A673 (cell line): Measurements from ENCODE around the gene ASZ1. TPM values are rescaled to one million over a fixed set of nuclear protein-coding genes. Genes with fewer than 3 reads are reported as not detected.

ENCODE experiments used
- BruUV-seq: library from RNA; stranded (reverse); fragments of 400-500 nt; replicated peaks from 2 replicates; lab custom pipeline; 2021; lab: Mats Ljungman, UMichigan
- CTCF ChIA-PET: fragments of 300-600 bp; sonication (Branson Sonifier 250); formaldehyde crosslinking; loops from one replicate; lab custom pipeline; 2022; ENCODE audit warnings: antibody characterized with exemption; lab: Charles Lee
- POLR2A ChIA-PET: fragments of 300-600 bp; sonication (Branson Sonifier 250); formaldehyde crosslinking; loops from one replicate; lab custom pipeline; 2022; ENCODE audit warnings: antibody characterized with exemption; ENCODE audit not compliant: low non-redundant PET; lab: Charles Lee
- DNase-seq: peaks from one replicate; pipeline ENCODE4 v3.0.0-alpha.2; 2015; ENCODE audit warnings: low spot score
- H3K27ac ChIP-seq: fragments of 200-600 bp; sonication (generic); 2 replicates; pipeline ENCODE4 v1.5.1; 2016; ENCODE audit warnings: mixed run types, low read depth, mild to moderate bottlenecking, mixed read lengths, antibody characterized with exemption, low read length; ENCODE audit not compliant: poor library complexity, severe bottlenecking
- H3K27me3 ChIP-seq: fragments of 200-600 bp; sonication (generic); replicated peaks from 2 replicates; pipeline ENCODE4 v1.6.1; 2017; ENCODE audit warnings: mixed run types, low read depth, mild to moderate bottlenecking, mixed read lengths, antibody characterized with exemption, low read length; ENCODE audit not compliant: insufficient read depth, poor library complexity
- H3K36me3 ChIP-seq: fragments of 200-600 bp; sonication (generic); 2 replicates; pipeline ENCODE4 v1.6.1; 2016; ENCODE audit warnings: mixed run types, mild to moderate bottlenecking, mixed read lengths, antibody characterized with exemption, low read length; ENCODE audit not compliant: insufficient read depth, poor library complexity, severe bottlenecking
- H3K4me1 ChIP-seq: fragments of 200-600 bp; sonication (generic); 2 replicates; pipeline ENCODE4 v1.6.1; 2017; ENCODE audit warnings: mixed run types, mild to moderate bottlenecking, mixed read lengths, antibody characterized with exemption, low read length; ENCODE audit not compliant: insufficient read depth, poor library complexity, severe bottlenecking
- H3K4me3 ChIP-seq: fragments of 200-600 bp; sonication (generic); 2 replicates; pipeline ENCODE4 v1.5.1; 2016; ENCODE audit warnings: low read depth, mixed run types, mild to moderate bottlenecking, mixed read lengths, low read length; ENCODE audit not compliant: poor library complexity, severe bottlenecking
- H3K9me3 ChIP-seq: fragments of 200-600 bp; sonication (generic); 2 replicates; pipeline ENCODE4 v1.6.1; 2016; ENCODE audit warnings: mixed run types, low read depth, mild to moderate bottlenecking, mixed read lengths, antibody characterized with exemption, low read length; ENCODE audit not compliant: poor library complexity, severe bottlenecking
- EZH2 ChIP-seq: fragments of 200-600 bp; sonication (generic); IDR thresholded peaks from 2 replicates; pipeline ENCODE4 v1.6.1; 2017; ENCODE audit warnings: borderline replicate concordance, low read depth, mild to moderate bottlenecking, mixed read lengths, antibody characterized with exemption, low read length; ENCODE audit not compliant: poor library complexity, severe bottlenecking
- intact Hi-C: fragments of 100-400 bp; cut with micrococcal nuclease; formaldehyde crosslinking; loops from one replicate; pipeline ENCODE4 v1.10.0; 2022; ENCODE audit not compliant: unreplicated experiment
- total RNA-seq: library from RNA; stranded (reverse); gene quantifications from 2 replicates; pipeline ENCODE4 v1.2.3, GENCODE V29; 2021
- TF ChIP-seq, protein P1 (sequence below): fragments of 300-800, 200-600 bp; sonication (generic); conservative IDR thresholded peaks from 2 replicates; pipeline ENCODE4 v1.5.1; 2017; ENCODE audit warnings: low read depth, mild to moderate bottlenecking, antibody characterized with exemption, low read length, moderate library complexity, mixed read lengths

Gene ASZ1
- total RNA-seq, 1 experiment from 2014 or later = not detected

DNA sequence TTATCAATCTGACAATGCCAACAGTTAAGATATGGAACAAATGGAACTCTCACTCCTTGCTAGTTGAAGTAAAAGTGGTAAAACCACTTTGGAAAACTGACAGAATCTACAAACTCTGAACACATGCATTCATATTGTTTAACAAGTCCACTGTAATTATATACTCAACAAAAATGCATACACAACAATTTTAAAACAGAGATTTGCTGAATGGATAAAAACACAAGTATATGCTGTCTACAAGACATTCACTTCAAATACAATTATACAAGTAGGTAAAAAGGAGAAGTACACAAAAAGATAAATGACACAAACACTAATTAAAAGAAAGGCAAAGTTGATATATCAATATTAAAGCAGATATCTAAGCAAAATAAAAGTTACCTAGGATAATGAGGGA lies 95.3 kb downstream of the ASZ1 start:
- intact Hi-C loops = no loop called here

DNA sequence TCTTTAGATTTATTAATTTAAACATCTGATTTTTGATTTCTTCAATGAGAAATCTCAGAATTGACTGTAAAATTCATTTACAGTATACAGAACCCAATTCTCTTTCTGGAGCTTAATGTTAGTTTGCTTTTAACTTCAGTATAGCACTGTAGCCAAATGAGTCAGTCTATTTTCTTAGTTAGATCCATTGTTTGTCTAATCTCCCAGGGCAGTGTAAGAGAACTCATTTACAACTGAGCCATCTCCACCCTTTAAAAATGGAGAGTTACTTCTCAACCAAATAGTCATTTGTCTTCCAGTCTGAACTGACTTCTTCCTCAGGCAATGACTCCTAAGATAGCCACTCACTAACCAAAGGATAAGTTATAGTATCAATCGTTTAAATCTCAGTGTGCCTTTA lies 101.5 kb downstream of the ASZ1 start:
- peaks cover 7% of the 10 kb centered on the region for H3K4me1 ChIP-seq

More for the DNA sequence above, 95.3 kb downstream of the ASZ1 start:
- ChIA-PET POLR2A (no interaction called here), CTCF (no interaction called here)
- Histone ChIP-seq H3K9me3 (peaks cover 5% of the 10 kb centered on the region), H3K27ac (no peak overlapping the region), H3K27me3 (no peaks in the 10 kb centered on the region), H3K4me1 (no peaks in the 10 kb centered on the region), H3K4me3 (no peak overlapping the region), H3K36me3 (no peaks in the 10 kb centered on the region)
- no peak for DNase-seq
- BruUV-seq = no TSS peak
- TF ChIP-seq, protein P1, sequence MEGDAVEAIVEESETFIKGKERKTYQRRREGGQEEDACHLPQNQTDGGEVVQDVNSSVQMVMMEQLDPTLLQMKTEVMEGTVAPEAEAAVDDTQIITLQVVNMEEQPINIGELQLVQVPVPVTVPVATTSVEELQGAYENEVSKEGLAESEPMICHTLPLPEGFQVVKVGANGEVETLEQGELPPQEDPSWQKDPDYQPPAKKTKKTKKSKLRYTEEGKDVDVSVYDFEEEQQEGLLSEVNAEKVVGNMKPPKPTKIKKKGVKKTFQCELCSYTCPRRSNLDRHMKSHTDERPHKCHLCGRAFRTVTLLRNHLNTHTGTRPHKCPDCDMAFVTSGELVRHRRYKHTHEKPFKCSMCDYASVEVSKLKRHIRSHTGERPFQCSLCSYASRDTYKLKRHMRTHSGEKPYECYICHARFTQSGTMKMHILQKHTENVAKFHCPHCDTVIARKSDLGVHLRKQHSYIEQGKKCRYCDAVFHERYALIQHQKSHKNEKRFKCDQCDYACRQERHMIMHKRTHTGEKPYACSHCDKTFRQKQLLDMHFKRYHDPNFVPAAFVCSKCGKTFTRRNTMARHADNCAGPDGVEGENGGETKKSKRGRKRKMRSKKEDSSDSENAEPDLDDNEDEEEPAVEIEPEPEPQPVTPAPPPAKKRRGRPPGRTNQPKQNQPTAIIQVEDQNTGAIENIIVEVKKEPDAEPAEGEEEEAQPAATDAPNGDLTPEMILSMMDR = no peak
- no peak for TF ChIP-seq EZH2

DNA sequence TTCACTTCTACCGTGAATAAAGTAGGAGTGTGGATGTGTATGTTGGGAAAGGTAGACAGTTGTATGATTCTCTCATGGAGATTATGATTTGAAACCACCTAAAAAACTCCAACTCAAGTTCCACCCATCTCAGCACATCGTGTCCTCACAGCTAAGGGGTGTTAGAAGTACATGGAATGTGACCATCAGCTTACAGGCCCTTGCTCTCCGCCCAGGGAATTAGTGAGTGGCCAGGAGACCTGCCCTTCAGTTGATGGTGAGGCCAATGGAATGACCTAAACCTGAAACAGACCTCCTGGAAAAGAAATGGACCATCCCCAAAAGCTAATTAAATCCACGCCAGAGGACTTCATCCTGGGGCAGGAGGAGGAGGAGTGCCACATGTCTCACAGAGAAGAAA lies 102.3 kb downstream of the ASZ1 start:
- Histone ChIP-seq H3K4me1 (peaks cover 7% of the 10 kb centered on the region), H3K4me3 (no peak overlapping the region), H3K36me3 (no peaks in the 10 kb centered on the region), H3K27me3 (peaks cover 70% of the 10 kb centered on the region), H3K9me3 (no peaks in the 10 kb centered on the region), H3K27ac (no peak overlapping the region)
- no TSS peak for BruUV-seq
- CTCF ChIA-PET = no interaction called here
- POLR2A ChIA-PET = no interaction called here
- DNase-seq = no peak
- intact Hi-C loops = no loop called here
- no peak for TF ChIP-seq EZH2
- TF ChIP-seq, protein P1 = no peak

More for the DNA sequence above, 101.5 kb downstream of the ASZ1 start:
- peaks cover 62% of the 10 kb centered on the region for H3K27me3 ChIP-seq
- no TSS peak for BruUV-seq
- H3K36me3 ChIP-seq = no peaks in the 10 kb centered on the region
- TF ChIP-seq, protein P1 = no peak
- TF ChIP-seq EZH2 = no peak
- no peak for DNase-seq
- no peak overlapping the region for H3K4me3 ChIP-seq
- H3K9me3 ChIP-seq = no peaks in the 10 kb centered on the region
- intact Hi-C loops = no loop called here
- H3K27ac ChIP-seq = no peak overlapping the region
- ChIA-PET POLR2A (no interaction called here), CTCF (no interaction called here)
